Smooth muscle cell (in vitro differentiated cells): ENCODE measurements around the gene ALX3. TPM values are rescaled to one million over a fixed set of nuclear protein-coding genes. Genes with fewer than 3 reads are reported as not detected.

Source experiments
- DNase-seq: peaks from one replicate; lab custom pipeline; 2025; ENCODE audit not compliant: unreplicated experiment; lab: John Stamatoyannopoulos, UW
- H2AFZ ChIP-seq: fragments of 200-600 bp; sonication (generic); 2 replicates; pipeline ENCODE4 v1.6.0; 2016; ENCODE audit warnings: antibody characterized with exemption, low read depth, mild to moderate bottlenecking
- H3F3A ChIP-seq: fragments of 200-600 bp; sonication (generic); 2 replicates; pipeline ENCODE4 v1.6.0; 2017; ENCODE audit warnings: antibody characterized with exemption, low read depth
- H3K27ac ChIP-seq: fragments of 200-600 bp; sonication (generic); 2 replicates; pipeline ENCODE4 v1.5.1; 2016; ENCODE audit warnings: low read depth, mild to moderate bottlenecking
- H3K27me3 ChIP-seq: fragments of 200-600 bp; sonication (generic); 2 replicates; pipeline ENCODE4 v1.6.1; 2016; ENCODE audit warnings: low read depth, mild to moderate bottlenecking
- H3K36me3 ChIP-seq: fragments of 200-600 bp; sonication (generic); 2 replicates; pipeline ENCODE4 v1.5.1; 2016; ENCODE audit warnings: low read depth
- H3K4me1 ChIP-seq: fragments of 200-600 bp; sonication (generic); 2 replicates; pipeline ENCODE4 v1.5.1; 2016; ENCODE audit warnings: low read depth
- H3K4me2 ChIP-seq: fragments of 200-600 bp; sonication (generic); 2 replicates; pipeline ENCODE4 v1.6.0; 2016; ENCODE audit warnings: mild to moderate bottlenecking
- H3K4me3 ChIP-seq: fragments of 200-600 bp; sonication (generic); 2 replicates; pipeline ENCODE4 v1.5.1; 2016; ENCODE audit warnings: mild to moderate bottlenecking
- H3K79me2 ChIP-seq: fragments of 200-600 bp; sonication (generic); 2 replicates; pipeline ENCODE4 v1.6.0; 2016; ENCODE audit warnings: low read depth, mild to moderate bottlenecking
- H3K9ac ChIP-seq: fragments of 200-600 bp; sonication (generic); 2 replicates; pipeline ENCODE4 v1.6.0; 2016; ENCODE audit warnings: low read depth
- H3K9me3 ChIP-seq: fragments of 200-600 bp; sonication (generic); replicated peaks from 2 replicates; pipeline ENCODE4 v1.5.1; 2016; ENCODE audit warnings: low read depth
- H4K20me1 ChIP-seq: fragments of 200-600 bp; sonication (generic); 2 replicates; pipeline ENCODE4 v1.6.0; 2016; ENCODE audit warnings: low read depth
- CTCF ChIP-seq: fragments of 200-600 bp; sonication (generic); IDR thresholded peaks from 2 replicates; pipeline ENCODE4 v1.5.1; 2017; ENCODE audit warnings: borderline replicate concordance, mild to moderate bottlenecking, antibody characterized with exemption; ENCODE audit not compliant: insufficient read depth, poor library complexity, severe bottlenecking
- WGBS: methylation state at CpG from one replicate; pipeline ENCODE4 v1.1.7; 2016; ENCODE audit warnings: low lambda C conversion rate; 5-methylcytosine and 5-hydroxymethylcytosine counted together
- polyA plus RNA-seq: library from polyadenylated mRNA; unstranded; fragments of >200 nt; fragmentation: Nextera tagmentation; extraction: Ambion mirVana; gene quantifications from 2 replicates; pipeline ENCODE4 v1.2.1, GENCODE V29; 2016
- total RNA-seq: library from RNA; depleted of rRNA; stranded (reverse); fragments of >200 nt; gene quantifications from 2 replicates; pipeline ENCODE4 v1.2.3, GENCODE V29; 2014

Gene ALX3
- total and polyA plus RNA-seq, 2 experiments from 2014 or later = not detected

- Histone ChIP-seq H2AFZ (no peak overlapping the region), H3K9ac (no peak overlapping the region), H3K36me3 (no peaks in the 10 kb centered on the region), H3K79me2 (no peaks in the 10 kb centered on the region), H3K27ac (no peak overlapping the region), H3K4me3 (no peak overlapping the region), H3K4me1 (peaks cover 8% of the 10 kb centered on the region), H3K4me2 (no peak overlapping the region), H3K27me3 (peaks cover 90% of the 10 kb centered on the region), H3F3A (no peaks in the 10 kb centered on the region), H3K9me3 (no peaks in the 10 kb centered on the region), H4K20me1 (peaks cover 7% of the 10 kb centered on the region)
- WGBS = 80% methylated on average over 4 of the region's 4 CpGs
- no peak for DNase-seq
- no peak for TF ChIP-seq CTCF
Measured at GRCh38 chr1:110074166-110074565, 3.7 kb upstream of the ALX3 start.

- Histone ChIP-seq H3F3A (no peaks in the 10 kb centered on the region), H3K4me2 (peak overlapping the region; percentile 75), H3K27ac (no peak overlapping the region), H4K20me1 (peaks cover 28% of the 10 kb centered on the region), H3K9ac (no peak overlapping the region), H3K36me3 (no peaks in the 10 kb centered on the region), H3K79me2 (no peaks in the 10 kb centered on the region), H2AFZ (no peak overlapping the region), H3K4me3 (peak overlapping the region; percentile 18), H3K9me3 (no peaks in the 10 kb centered on the region), H3K27me3 (peaks cover 95% of the 10 kb centered on the region), H3K4me1 (peaks cover 17% of the 10 kb centered on the region)
- no peak for TF ChIP-seq CTCF
- WGBS = 3% methylated on average over 38 of the region's 52 CpGs
- DNase-seq = no peak
Measured at GRCh38 chr1:110070282-110070669, 196 bp downstream of the ALX3 start.

- Histone ChIP-seq H3K27ac (no peak overlapping the region), H3K9me3 (no peaks in the 10 kb centered on the region), H3K9ac (no peak overlapping the region), H3K79me2 (no peaks in the 10 kb centered on the region), H3K36me3 (no peaks in the 10 kb centered on the region), H3K4me2 (peak overlapping the region; percentile 75), H4K20me1 (peaks cover 28% of the 10 kb centered on the region), H3F3A (no peaks in the 10 kb centered on the region), H2AFZ (no peak overlapping the region), H3K4me3 (peak overlapping the region; percentile 18), H3K4me1 (peaks cover 17% of the 10 kb centered on the region), H3K27me3 (peaks cover 93% of the 10 kb centered on the region)
- DNase-seq = no peak
- WGBS = 9% methylated on average over 61 of the region's 64 CpGs
- no peak for TF ChIP-seq CTCF
Measured at GRCh38 chr1:110069404-110070281, 829 bp downstream of the ALX3 start.
